HCT116 (cell line): ENCODE results near the gene BTBD9. TPM values are rescaled to one million over a fixed set of nuclear protein-coding genes. Genes with fewer than 3 reads are reported as not detected.

ENCODE experiments used
- ATAC-seq: fragments of 200-7000 bp; cut with Tn5 transposase; 2 replicates; pipeline ENCODE4 v1.9.1; 2020; ENCODE audit warnings: mild to moderate bottlenecking, moderate library complexity
- BruUV-seq: library from RNA; stranded (reverse); fragments of 400-500 nt; replicated peaks from 2 replicates; lab custom pipeline; 2021; lab: Mats Ljungman, UMichigan
- CTCF ChIA-PET: fragments of 300-600 bp; sonication (Branson Sonifier 250); formaldehyde crosslinking; loops from one replicate; lab custom pipeline; 2021; ENCODE audit warnings: antibody characterized with exemption; lab: Charles Lee
- POLR2A ChIA-PET: fragments of 300-600, 350-600 bp; sonication (Branson Sonifier 250); formaldehyde crosslinking; loops from one replicate; lab custom pipeline; 2021; ENCODE audit warnings: antibody characterized with exemption; lab: Charles Lee
- RAD21 ChIA-PET, 2 experiments: fragments of 300-600 bp; sonication (Branson Sonifier 250); formaldehyde crosslinking; loops; one replicate each; lab custom pipeline; 2023; ENCODE audit warnings: low total read pairs in 2 of 2; ENCODE audit not compliant: uncharacterized antibody in 2 of 2, unreplicated experiment in 2 of 2, low non-redundant PET in 1 of 2; lab: Charles Lee
- DNase-seq: peaks from one replicate; pipeline ENCODE4 v3.0.0-alpha.2; 2010; ENCODE audit warnings: low read depth, low spot score
- H2AFZ ChIP-seq: fragments of 200-600 bp; shearing (Covaris generic), sonication (generic); 2 replicates; pipeline ENCODE4 v1.6.1; 2017; ENCODE audit warnings: low read depth, mixed run types, mixed read lengths, antibody characterized with exemption, low read length; ENCODE audit not compliant: poor library complexity, severe bottlenecking
- H3K27ac ChIP-seq: 2 replicates; pipeline ENCODE4 v1.5.1; 2012; ENCODE audit warnings: low read depth, low read length
- H3K27me3 ChIP-seq: fragments of 200-600 bp; sonication (generic); 2 replicates; pipeline ENCODE4 v1.6.1; 2016; ENCODE audit warnings: mixed run types, low read length, mixed read lengths; ENCODE audit not compliant: insufficient read depth
- H3K36me3 ChIP-seq, 2 experiments: fragments of 200-500 bp in 1 of 2; fragments of 200-600 bp in 1 of 2; sonication (Bioruptor generic) in 1 of 2; sonication (generic) in 1 of 2; 2 replicates each; pipeline versions ENCODE4 v1.5.1 to v1.6.1; 2014 to 2016; ENCODE audit warnings: low read length in 2 of 2, inconsistent platforms in 1 of 2, mixed read lengths in 1 of 2, mixed run types in 1 of 2; ENCODE audit not compliant: insufficient read depth in 2 of 2, control insufficient read depth in 1 of 2
- H3K4me1 ChIP-seq, 2 experiments: fragments of 200-600 bp in 1 of 2; sonication (generic) in 1 of 2; 2 replicates each; pipeline versions ENCODE4 v1.5.1 to v1.6.1; 2012 to 2017; ENCODE audit warnings: low read length in 2 of 2, inconsistent platforms in 1 of 2, mild to moderate bottlenecking in 1 of 2, mixed read lengths in 1 of 2, mixed run types in 1 of 2, moderate library complexity in 1 of 2; ENCODE audit not compliant: insufficient read depth in 2 of 2, control insufficient read depth in 1 of 2
- H3K4me2 ChIP-seq: fragments of 200-600 bp; sonication (generic); 2 replicates; pipeline ENCODE4 v1.6.1; 2017; ENCODE audit warnings: mixed run types, low read length, mixed read lengths
- H3K4me3 ChIP-seq, 2 experiments: fragments of 200-600 bp in 1 of 2; sonication (generic) in 1 of 2; replicated peaks in 1 of 2; 2 replicates each; pipeline ENCODE4 v1.5.1; 2011 to 2016; ENCODE audit warnings: low read length in 2 of 2, control low read depth in 1 of 2, low read depth in 1 of 2, mild to moderate bottlenecking in 1 of 2, mixed read lengths in 1 of 2, mixed run types in 1 of 2
- H3K79me2 ChIP-seq: fragments of 200-600 bp; sonication (generic); 2 replicates; pipeline ENCODE4 v1.6.1; 2017; ENCODE audit warnings: mild to moderate bottlenecking, mixed run types, low read length, moderate library complexity, mixed read lengths; ENCODE audit not compliant: insufficient read depth
- H3K9ac ChIP-seq: fragments of 200-600 bp; sonication (generic); 2 replicates; pipeline ENCODE4 v1.6.1; 2016; ENCODE audit warnings: low read length, mixed read lengths
- H3K9me2 ChIP-seq: fragments of 200-600 bp; sonication (generic), shearing (Covaris generic); 2 replicates; pipeline ENCODE4 v1.6.1; 2017; ENCODE audit warnings: mixed run types, mild to moderate bottlenecking, moderate library complexity; ENCODE audit not compliant: insufficient read depth
- H3K9me3 ChIP-seq, 2 experiments: fragments of 200-500 bp in 1 of 2; fragments of 200-600 bp in 1 of 2; sonication (Bioruptor generic) in 1 of 2; sonication (generic) in 1 of 2; 2 replicates each; pipeline ENCODE4 v1.6.1; 2014 to 2017; ENCODE audit warnings: low read length in 2 of 2, mixed read lengths in 2 of 2, inconsistent platforms in 1 of 2, low read depth in 1 of 2, mild to moderate bottlenecking in 1 of 2, mixed run types in 1 of 2, moderate library complexity in 1 of 2; ENCODE audit not compliant: control insufficient read depth in 1 of 2, insufficient read depth in 1 of 2
- H4K20me1 ChIP-seq: fragments of 200-600 bp; sonication (generic), shearing (Covaris generic); 2 replicates; pipeline ENCODE4 v1.6.1; 2017; ENCODE audit warnings: mixed run types, mild to moderate bottlenecking, moderate library complexity; ENCODE audit not compliant: insufficient read depth
- ATF3 ChIP-seq: IDR thresholded peaks from 2 replicates; pipeline ENCODE4 v1.6.1; 2012
- CBX3 ChIP-seq: IDR thresholded peaks from 2 replicates; pipeline ENCODE4 v1.6.1; 2012; ENCODE audit warnings: low read depth
- CTCF ChIP-seq, 3 experiments: fragments of 200-600 bp in 1 of 3; sonication (generic) in 1 of 3; IDR thresholded peaks in 2 of 3; conservative IDR thresholded peaks in 1 of 3; 2 replicates each; pipeline ENCODE4 v1.5.1; 2012 to 2017; ENCODE audit warnings: low read depth in 2 of 3, low read length in 2 of 3, antibody characterized with exemption in 1 of 3, borderline replicate concordance in 1 of 3, control low read depth in 1 of 3, mild to moderate bottlenecking in 1 of 3, mixed read lengths in 1 of 3, mixed run types in 1 of 3, moderate library complexity in 1 of 3; ENCODE audit not compliant: insufficient read depth in 1 of 3
- EGR1 ChIP-seq: IDR thresholded peaks from 2 replicates; pipeline ENCODE4 v1.6.1; 2012; ENCODE audit warnings: low read depth
- EZH2phosphoT487 ChIP-seq: fragments of 200-600 bp; IDR thresholded peaks from 2 replicates; pipeline ENCODE4 v1.6.1; 2018; ENCODE audit warnings: antibody characterized with exemption, borderline replicate concordance
- JUND ChIP-seq: IDR thresholded peaks from 2 replicates; pipeline ENCODE4 v1.6.1; 2012
- POLR2A ChIP-seq: IDR thresholded peaks from 2 replicates; pipeline ENCODE4 v1.7.0; 2011; ENCODE audit warnings: borderline replicate concordance; ENCODE audit not compliant: insufficient read depth, insufficient read length; ENCODE audit errors: extremely low read depth
- POLR2AphosphoS5 ChIP-seq: IDR thresholded peaks from 2 replicates; pipeline ENCODE4 v1.6.1; 2011; ENCODE audit warnings: mild to moderate bottlenecking, low read depth, low read length, moderate library complexity
- REST ChIP-seq: IDR thresholded peaks from 2 replicates; pipeline ENCODE4 v1.6.1; 2012; ENCODE audit warnings: low read depth
- ZNF274 ChIP-seq: fragments of 200-500 bp; sonication (Bioruptor generic); IDR thresholded peaks from 2 replicates; pipeline ENCODE4 v1.6.1; 2014; ENCODE audit warnings: mild to moderate bottlenecking, low read depth, low read length, inconsistent platforms
- intact Hi-C: fragments of 100-400 bp; cut with micrococcal nuclease; formaldehyde crosslinking; loops from 2 replicates; pipeline ENCODE4 v1.10.0; 2022
- total RNA-seq: library from RNA; stranded (reverse); gene quantifications from one replicate; pipeline ENCODE4 v1.2.1, GENCODE V29; 2021; ENCODE audit not compliant: unreplicated experiment

The BTBD9 gene
- total RNA-seq, 1 experiment from 2014 or later: 10.9 TPM

GRCh38 chr6:38470548-38470947, 169.2 kb downstream of the BTBD9 start:
- no peaks in the 10 kb centered on the region for H3K9me3 ChIP-seq
- no peaks in the 10 kb centered on the region for H3K79me2 ChIP-seq
- RAD21 ChIA-PET: interaction anchor here in 1 of 2 experiments (0.5 kb wide), 1 partner anchor 536 kb away, joined by 3 read pairs; no protein-coding TSS in a partner anchor
- POLR2A ChIA-PET: no interaction called here
- TF ChIP-seq ZNF274: no peak
- TF ChIP-seq EZH2phosphoT487: no peak
- no peak for TF ChIP-seq ATF3
- no peak for TF ChIP-seq CTCF (IDR thresholded peaks at IDR 0.05 in 2 of 3, conservative IDR thresholded peaks at IDR 0.05 in 1 of 3; ENCODE audit: borderline replicate concordance in 1 of 3, insufficient read depth in 1 of 3, low read depth in 2 of 3, low read length in 2 of 3)
- no peak for TF ChIP-seq CBX3
- TF ChIP-seq POLR2AphosphoS5: no peak
- no peak for TF ChIP-seq REST
- no peak for TF ChIP-seq JUND
- no peak for TF ChIP-seq POLR2A
- TF ChIP-seq EGR1: no peak
- H4K20me1 ChIP-seq: no peaks in the 10 kb centered on the region
- no peak overlapping the region for H2AFZ ChIP-seq
- no peak overlapping the region for H3K9ac ChIP-seq
- DNase-seq (no peak), ATAC-seq (no peak)
- H3K27me3 ChIP-seq: no peaks in the 10 kb centered on the region
- intact Hi-C loops: no loop called here
- CTCF ChIA-PET: no interaction called here
- H3K4me1 ChIP-seq: no peaks in the 10 kb centered on the region
- no peak overlapping the region for H3K27ac ChIP-seq
- BruUV-seq: no TSS peak
- H3K9me2 ChIP-seq: no peaks in the 10 kb centered on the region
- no peak overlapping the region for H3K4me2 ChIP-seq
- H3K36me3 ChIP-seq: no peaks in the 10 kb centered on the region
- H3K4me3 ChIP-seq: no peak overlapping the region
